ENCODE results near the gene TECPR2.

Gene TECPR2

DNA sequence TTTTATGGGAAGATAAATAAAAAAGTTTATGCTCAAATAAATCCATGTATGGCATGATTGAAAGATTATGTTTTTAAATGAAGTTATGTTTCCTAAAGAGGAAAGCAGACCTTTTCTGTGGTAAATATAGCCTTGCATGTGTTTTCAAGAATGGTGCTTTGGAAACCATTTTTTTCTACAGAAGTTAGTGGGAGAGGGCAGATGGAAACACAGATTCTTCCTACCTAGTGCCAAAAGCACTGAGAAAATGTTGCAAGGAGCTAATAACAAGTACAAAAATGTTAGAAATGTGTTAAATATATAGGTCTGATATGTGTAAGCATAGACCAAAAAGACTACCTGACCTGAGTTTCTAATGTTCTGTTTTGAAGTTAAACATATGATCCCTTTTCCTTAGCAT is 24.3 kb downstream of the TECPR2 start:
- no peak for DNase-seq

DNA sequence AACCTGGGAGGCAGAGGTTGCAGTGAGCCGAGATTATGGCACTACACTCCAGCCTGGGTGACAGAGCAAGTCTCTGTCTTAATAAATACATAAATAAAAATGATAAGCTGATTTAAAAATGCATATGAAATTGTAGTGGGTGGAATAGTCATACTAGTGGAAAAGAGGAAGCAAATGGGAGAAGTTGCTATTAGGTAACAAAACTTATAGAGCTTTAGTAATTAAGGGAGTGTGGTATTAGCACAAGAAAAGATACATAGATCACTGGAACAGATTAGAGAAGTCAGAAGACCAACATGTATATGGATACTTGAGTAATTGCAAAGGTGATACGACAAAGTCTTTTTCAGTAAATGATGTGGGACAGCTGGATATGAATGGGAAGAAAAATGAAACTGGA is 26.5 kb downstream of the TECPR2 start:
- DNase-seq: no peak

DNA sequence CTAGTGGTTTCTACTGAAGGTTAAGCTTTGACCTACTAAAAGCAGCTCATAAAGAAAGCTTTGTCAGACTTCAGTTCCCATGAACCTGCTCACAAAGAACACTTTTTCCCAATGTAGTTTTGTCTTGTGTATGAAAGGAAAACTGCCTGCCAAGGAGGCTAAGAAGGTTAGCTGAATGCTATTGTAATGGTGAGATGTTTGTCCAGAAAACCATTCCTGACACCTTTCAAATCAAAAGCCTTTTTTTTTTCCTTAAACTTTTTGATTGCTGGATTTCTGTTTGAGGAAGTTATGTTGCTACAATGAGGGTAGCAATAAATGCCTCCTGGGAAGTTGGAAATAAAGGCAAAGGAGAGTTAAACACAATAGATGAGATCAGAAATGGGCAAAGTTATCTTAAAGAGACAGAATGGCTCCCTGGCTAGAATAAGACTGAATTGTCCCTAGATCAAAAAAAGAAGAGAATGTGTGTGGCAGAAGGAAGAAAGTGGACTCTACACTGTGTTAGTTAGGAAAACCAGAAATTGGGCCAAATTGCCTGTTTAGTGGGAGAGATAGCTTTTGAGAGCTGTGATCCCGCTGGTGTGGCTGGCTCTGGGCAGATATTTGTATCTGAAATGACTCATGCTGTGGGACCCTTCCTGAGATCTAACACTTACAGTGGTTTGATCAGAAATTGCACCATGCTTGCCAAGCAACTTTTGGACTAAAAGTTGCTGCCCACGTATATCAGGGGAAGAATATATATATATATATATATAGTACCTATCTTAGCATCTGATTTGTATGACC is 27.5 kb downstream of the TECPR2 start:
- no peak for DNase-seq

DNA sequence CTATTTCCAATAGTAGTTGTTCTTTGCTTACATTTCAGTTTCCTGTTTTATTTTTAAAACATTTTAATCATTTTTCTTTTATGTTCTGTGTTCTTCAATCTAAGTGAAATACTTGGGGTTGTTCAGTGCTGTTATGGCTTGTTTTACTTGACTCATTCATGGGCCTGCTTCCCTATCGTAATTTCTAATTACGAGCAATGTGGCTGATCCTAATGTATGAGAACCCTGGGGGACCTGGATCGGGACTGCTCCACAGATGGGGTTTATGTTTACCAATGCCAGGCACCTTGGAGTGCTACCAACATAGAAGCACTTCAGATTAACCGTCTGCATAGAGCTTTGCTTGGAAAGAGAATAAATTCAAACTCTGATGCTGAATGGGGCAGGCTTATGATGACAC is 29.8 kb downstream of the TECPR2 start:
- DNase-seq: no peak

DNA sequence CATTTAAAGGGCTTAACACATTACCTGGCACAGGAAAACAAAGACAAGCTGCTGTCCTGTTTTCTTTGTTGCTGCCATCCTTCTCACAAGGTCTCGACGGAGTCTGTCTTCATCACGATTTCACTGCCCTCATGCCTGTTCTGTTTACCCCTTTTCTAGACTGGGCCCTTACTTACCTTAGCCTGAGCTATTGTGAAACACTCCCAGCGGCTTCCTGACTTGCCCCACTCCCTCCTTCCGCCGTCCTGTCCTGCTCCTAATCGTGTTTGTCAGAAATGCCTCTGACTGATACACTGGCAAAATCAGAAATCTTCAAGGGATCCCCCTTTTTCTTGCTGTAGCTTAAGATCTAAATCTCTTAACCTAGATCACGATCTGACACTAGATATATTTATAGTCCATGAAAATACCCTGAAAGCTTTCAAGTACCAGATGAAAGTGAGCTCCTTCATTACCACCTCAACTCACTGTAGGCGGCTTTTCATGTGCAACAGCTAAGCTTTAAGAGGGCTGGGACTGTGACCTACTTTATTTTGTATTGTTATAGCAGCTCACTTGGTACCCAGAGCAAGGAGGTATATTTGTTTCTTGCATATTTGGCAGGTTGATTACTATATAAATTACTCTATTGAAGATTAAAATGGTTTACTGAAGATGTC is 32.1 kb downstream of the TECPR2 start:
- DNase-seq: no peak

DNA sequence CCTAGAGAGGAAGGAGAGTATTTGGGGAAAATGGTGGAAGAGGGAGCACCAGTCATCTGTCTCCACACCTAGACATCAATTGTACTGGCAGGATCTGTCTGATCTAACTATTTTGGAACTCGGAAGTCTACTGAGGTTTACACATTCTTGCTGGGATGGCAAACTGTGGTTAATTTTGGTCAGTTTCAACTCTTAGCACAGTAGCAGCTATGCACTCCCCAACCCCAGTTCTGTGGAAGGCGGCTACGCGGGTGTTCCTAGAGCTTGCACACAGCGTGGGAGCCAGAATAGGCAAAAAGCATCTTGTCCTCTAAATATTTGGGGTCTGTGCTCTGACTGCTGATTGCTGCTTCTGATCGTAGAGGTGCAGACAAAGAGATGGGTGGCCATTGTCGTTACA is 33.8 kb downstream of the TECPR2 start:
- DNase-seq: no peak

DNA sequence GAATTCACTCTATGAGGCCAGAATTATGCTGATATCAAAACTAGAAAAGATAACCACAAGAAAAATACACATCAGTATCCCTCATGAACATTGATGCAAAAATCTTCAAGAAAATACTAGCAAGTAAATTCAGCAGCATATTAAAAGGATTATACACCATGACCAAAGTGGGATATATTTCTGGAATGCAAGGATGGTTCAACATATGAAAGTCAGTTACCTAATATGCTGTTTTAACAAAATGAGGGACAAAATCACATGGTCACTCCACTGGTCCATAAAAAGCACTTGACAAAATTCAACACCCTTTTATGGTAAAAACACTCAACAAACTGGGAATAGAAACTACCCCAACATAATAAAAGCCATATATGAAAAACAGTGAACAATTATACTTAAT is 40.3 kb downstream of the TECPR2 start:
- DNase-seq: no peak

DNA sequence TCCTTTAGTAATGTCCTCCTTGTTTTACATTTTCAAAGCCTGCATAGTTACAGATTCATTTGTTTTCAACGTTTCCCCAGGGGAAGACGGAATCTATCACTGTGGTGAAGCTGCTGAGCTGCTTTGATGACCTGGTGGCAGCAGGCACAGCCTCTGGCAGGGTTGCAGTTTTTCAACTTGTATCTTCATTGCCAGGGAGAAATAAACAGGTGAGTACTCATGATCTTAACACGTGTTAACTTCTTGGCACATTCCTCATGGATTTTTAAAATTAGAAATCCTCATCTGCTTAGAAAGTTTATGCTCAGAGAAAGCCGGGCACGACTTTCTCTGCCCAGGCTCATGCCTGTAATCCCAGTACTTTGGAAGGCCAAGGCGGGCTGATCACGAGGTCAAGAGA is 44.5 kb downstream of the TECPR2 start:
- no peak for DNase-seq

DNA sequence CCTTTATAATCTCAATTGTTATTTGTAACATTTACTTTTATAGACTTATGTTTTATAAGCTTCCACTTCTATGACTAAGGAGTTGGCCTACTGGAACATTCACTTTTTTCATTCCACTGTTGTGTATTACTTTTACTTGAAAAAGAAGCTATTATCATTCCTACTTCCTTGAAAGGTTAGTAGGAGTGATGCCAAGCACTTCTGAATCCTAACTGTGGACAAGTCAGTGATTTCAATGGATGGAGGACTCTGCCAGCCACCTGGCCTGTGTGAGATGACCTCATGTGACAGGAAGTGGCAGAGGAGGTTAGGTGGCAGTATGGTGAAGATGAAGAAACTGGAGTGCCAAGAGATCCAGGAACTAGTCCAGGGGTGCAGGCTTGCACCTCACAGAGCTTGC is 46.0 kb downstream of the TECPR2 start:
- no peak for DNase-seq

DNA sequence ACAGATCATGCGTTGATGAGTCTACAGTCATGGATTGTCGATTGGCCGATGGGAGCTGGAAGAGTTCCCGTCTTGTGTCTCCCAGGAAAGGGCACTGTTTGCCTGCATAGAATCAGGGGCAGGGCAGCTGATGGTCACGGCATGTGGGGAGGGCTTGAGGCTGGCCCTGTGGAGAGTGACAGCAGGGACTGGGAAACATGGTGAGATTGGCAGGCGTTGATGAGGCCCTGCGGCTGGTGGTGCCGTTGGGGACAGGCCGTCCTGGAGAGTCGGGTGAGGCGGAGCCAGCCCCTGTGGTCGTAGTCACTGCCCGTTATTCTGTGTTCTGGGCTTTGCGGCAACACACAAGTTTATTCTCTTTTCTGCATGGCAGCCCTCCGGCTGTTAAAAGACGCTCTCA is 52.9 kb downstream of the TECPR2 start:
- no peak for DNase-seq

DNA sequence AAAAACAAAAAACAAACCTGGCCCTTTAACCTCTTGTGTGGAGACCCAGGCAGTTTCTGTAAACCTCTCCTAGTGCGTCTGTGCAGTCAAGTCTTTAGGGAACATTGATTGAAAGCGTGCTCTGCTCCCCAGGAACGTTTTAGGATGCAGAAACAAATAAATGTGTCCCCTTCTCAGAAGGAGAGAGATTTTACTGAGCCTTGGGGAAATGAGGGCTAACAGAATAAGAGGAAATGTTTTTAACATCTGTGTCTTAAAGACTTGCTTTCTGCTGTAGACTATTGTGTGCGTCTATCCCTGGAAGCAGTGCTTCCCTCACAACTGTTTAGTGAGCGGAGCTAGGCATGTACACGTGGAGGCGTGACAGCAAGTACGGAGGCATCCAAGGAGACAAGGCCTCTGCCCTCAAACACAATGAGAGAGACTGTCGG is 54.3 kb downstream of the TECPR2 start:
- no peak for DNase-seq

DNA sequence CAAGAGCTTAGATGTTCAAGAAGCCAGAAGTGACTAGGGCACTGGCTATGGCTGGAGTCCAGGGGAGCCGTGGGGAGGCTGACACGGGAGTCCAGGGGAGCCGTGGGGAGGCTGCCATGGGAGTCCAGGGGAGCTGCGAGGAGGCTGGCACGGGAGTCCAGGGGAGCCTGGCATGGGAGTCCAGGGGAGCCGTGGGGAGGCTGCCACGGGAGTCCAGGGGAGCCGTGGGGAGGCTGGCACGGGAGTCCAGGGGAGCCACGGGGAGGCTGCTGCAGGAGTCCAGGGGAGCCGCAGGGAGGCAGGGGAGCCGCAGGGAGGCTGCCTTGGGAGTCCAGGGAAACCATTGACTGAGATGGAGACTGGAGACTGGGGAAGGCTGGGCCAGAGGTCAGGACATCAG is 54.9 kb downstream of the TECPR2 start:
- no peak for DNase-seq

DNA sequence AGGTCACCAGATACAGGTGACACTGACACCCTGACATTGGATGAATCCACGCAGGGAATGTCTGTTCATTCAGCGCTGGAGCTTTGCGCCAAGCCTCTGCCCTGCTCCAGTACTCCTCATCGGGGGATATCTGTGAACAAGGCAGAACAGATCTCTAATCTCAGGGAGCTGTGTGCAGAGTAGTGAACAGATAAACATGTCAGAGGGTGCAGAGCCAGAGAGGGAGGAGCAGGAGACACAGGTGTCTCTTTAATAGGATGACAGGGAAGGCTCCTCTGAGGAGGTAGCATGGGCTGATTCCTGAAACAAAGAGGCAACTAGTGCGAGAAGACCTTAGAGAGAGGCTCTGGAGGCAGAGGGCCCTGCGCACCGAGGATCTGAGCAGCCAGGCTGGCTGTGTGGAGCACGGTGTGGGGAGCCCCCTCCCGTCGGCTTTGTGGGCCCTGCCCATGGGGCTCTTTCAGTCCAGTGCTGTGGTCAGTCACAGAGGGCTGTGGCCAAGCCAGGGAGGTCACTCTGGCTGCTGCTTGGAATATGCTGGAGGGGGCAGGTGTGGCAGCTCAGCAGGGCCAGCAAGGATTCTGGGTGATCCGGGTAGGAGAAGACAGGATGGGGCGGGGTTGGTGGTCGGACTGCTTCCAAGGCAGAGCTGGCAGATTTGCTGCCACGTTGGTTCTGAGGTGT is 55.6 kb downstream of the TECPR2 start:
- no peak for DNase-seq

DNA sequence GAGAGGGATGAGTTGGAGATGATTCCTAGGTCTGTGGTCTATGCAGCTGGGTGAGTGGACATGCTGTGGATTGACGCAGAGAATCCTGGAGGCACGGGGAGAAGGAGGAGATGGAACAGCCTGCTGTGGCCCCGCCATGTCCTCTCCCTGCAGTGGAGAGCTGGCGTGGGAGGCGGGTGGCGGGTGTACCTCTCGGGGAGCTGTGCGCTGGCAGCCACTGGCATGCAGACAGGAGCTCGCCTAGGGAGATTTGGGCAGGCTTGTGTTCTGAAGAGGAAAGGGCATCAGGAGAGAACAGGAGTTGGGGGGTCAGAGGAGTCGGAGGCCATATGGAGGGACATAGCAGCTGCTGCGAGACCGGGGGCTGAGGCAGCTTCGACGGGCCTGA is 56.1 kb downstream of the TECPR2 start:
- no peak for DNase-seq

DNA sequence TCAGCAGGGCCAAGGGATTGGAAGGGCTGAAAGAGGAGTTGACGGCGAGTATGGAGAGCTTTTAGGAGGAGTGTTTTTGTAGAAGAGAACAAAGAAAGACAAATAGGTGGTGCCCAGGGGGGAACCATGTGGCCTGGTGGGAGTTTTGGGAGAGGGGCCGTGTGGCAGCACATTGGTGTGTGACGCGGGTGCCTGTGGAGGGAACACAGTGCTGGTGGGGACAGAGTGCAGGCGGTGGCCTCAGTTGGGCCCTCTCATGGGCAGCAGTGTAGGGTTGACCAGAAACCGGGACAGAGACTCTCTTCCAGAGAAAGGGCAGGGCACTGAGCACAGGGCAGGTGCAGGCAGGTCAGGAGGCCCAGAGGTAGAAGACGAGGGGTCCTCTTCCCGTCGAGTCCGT is 56.5 kb downstream of the TECPR2 start:
- DNase-seq: no peak

DNA sequence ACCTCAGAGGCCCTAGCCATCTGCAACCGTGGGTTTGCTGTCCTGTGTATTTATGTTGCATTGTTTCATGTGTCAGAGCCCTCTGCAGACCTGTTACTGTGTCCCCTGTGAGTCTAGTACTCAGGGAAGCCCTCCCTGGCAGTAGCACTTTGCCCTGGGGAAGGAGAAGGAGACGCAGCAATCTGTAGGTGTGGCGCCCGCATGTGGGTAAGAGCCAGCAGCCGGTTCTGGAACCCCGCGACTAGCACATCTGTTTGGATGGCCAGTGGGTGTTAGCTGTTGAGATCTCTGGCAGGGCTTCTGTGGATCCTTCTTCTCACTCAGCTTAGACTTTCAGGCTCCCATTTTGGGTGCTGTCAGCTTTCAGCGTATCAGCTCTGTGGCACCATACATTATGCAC is 57.0 kb downstream of the TECPR2 start:
- no peak for DNase-seq

DNA sequence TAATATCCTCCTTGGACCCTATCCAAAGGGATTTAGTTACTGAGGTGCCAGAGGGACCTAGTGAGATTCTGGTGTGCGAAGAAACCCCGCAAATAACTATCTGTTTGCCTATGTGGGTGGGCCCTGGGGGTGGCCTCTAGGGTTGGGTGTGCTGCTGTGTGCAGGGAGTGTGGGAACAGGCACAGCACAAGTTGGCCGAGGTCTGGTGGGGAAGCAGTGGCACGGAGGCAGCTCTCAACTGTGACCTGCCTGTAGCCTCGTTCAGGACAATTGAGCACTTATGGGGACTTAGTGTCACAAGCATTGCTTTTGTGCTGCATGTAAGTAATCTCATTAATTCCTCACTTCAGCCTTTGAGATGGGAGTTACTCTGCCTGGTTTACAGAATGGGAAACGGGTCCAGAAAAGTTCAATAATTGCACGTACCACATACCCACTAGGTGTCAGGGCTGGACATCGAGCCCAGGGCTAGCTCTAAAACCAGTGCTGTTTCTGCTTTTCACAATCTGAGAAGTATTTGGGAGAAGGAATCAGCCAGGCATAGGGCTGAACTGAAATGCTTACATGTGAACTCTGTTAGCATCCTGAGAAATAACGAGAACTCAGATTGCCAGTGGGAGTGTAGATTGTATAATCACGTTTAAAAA is 58.8 kb downstream of the TECPR2 start:
- DNase-seq: peak; percentile 49

DNA sequence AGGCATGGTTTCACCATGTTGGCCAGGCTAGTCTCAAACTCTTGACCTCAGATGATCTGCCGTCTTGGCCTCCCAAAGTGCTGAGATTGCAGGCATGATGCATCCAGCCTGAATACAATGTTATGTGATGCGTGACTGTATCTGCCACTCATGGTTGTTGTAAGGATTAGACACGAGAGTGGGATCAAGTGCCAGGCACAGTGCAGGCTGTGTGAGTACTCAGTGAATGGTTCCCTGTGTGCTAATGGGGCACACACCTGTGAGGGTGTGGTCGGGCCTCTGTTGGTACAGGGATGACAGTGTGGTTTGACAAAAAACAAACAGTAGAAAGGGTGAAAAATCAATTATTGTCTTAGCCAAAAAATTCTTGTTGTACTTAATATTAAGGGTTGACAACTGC is 61.8 kb downstream of the TECPR2 start:
- no peak for DNase-seq

DNA sequence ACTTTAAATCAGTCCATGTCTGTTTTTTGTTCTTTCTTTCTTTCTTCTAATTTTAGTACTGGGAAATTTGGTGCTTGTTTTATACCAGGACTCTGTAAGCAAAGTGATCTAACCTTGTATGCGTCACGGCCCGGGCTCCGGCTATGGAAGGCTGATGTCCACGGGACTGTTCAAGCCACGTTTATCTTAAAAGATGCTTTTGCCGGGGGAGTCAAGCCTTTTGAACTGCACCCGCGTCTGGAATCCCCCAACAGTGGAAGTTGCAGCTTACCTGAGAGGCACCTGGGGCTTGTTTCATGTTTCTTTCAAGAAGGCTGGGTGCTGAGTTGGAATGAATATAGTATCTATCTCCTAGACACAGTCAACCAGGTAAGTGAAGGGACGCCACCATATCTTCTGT is 62.2 kb downstream of the TECPR2 start:
- DNase-seq: no peak

DNA sequence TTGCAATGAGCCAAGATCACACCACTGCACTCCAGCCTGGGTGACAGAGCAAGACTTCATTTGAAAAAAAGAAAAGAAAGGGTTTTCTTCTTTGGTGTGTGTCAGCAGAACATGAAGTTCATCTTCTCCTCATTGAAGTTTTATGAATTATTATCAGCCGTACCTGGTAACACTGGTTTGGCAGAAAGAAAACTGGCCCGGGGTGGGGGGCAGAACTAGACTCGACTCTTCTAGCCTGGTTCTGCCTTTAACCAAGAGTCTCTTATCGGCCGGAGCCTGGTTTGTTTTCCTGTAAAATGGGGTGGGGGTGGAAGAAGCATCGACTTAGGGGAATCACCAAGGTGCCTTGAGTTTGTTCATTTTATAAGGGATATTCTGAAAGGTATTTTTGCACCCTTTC is 64.1 kb downstream of the TECPR2 start:
- DNase-seq: no peak

DNA sequence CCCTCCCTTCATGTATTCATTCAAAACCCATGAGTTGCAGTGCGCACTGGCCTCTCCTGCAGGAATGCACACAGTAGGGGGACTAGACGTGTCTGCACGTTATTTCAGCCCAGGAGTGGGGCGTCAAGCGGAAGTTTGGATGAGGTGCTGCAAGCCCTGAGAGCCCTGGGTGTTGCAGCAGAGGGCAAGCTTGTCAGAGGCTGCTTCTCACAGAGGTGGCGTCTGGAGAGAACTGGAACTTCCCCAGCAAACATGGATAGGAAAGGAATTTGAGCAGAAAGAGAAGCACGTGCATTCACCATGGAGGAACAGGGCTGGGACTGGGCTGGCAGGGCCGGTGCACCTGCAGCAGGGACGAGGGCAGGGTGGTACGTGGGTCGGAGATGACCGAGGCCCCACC is 64.9 kb downstream of the TECPR2 start:
- DNase-seq: no peak

DNA sequence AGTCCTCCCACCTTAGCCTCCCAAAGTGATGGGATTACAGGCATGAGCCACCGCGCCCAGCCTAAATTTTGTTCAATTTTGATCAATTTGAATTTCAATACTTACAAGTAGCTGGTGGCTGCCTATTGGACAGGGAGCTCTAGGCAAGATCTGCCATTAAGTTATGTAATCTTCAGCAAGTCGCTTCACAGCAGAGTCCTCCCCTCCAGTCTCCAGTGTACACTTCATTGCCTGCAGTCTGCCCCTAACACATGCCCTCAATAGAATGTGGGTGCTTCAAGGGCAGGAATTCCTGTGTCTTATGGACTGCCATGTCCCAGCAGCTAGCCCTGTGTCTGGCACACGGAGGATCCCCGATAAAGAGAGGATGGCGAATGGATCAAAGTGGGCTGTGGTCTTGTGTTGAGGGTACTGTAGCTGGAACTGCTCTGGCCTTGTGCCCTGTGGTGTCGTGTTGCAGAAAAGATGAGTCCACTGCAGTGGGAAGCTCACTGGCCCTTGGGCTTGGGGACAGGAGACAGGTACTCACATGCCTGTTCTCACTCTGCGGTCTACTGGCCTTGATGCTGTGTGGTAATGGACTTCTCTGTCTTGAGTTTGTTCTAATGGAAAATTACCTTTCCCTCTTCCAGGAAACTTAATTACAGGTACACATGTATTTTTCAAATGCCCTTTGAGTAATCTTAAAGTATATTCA is 67.6 kb downstream of the TECPR2 start:
- no peak for DNase-seq

DNA sequence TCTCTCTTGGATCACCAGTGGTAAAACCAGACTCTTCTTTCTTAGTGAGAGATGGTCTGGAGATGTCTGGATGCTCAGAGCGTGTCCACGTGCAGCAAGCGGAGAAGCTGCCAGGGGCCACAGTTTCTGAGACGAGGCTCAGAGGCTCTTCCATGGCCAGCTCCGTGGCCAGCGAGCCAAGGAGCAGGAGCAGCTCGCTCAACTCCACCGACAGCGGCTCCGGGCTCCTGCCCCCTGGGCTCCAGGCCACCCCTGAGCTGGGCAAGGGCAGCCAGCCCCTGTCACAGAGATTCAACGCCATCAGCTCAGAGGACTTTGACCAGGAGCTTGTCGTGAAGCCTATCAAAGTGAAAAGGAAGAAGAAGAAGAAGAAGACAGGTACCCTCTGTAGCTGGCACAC is 69.0 kb downstream of the TECPR2 start:
- no peak for DNase-seq
